Activated CD8-positive, alpha-beta memory T cell treated with anti-CD3 and anti-CD28 coated beads for 4 hours (primary cell): Measurements from ENCODE around the gene TEAD4.
A peak's percentile ranks its signal among the peaks of the same experiment; 100 is the strongest.

Experiments used
- DNase-seq, 2 donors: peaks; one replicate each; pipeline ENCODE4 v3.0.0-alpha.2; 2020; ENCODE audit warnings: low read depth in 2 of 2

TEAD4 gene

DNA sequence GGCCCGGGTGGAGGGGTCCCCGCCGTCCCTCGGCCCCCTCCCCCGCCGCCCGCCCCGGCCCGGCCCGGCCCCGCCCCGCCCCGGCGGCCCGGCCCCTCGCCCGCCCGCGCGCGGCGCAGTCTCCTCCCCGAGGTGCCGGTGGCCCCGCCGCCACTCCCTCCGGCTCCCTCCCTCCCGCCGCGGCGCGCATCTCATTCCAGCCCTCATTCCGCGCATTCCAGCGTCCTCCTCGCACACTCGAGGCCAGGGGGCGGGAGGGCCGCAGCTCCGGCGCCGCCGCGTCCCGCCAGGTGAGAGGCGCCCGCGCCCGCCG is at the start of gene TEAD4:
TSS of gene TEAD4 (plus strand) at position 206 of the 313 bp plus-strand sequence.
- DNase-seq: no peak

DNA sequence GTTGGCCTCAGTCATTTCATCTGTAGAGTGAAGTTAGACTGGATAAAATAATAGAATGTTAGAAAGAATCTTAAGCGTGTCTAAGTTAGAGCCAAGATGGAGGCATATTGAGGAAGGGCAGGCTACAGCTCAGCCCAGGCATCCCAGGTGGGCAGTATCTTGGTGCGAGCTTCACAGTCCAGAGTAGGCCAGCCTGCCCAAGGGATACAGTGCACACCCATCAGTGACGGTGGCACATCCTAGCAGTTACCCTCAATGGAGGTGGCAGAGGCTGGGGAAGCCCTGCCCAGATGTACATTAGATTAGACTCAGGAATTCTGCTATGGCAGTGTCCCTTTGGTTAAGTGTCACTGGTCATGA is 47.0 kb upstream of the TEAD4 start:
- DNase-seq: no peak

DNA sequence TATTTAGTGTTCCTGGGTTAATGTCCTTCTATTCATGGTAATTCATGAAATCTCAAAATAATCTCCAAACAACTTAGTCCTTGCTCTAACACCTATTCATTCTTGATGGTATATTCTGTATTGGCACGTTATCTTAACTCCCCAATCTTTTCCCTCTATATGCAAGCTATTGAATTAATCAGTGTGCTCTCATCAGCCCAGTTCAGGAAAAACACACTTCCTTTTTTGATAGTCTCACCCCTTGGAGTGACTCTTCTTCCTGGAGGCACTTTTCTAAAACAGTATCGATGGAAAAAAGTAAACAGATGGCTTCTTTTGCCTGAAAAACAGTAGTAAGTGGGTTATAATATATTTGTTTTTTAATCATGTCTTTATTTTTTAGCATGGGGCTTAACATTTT is 39.9 kb upstream of the TEAD4 start:
- no peak for DNase-seq

DNA sequence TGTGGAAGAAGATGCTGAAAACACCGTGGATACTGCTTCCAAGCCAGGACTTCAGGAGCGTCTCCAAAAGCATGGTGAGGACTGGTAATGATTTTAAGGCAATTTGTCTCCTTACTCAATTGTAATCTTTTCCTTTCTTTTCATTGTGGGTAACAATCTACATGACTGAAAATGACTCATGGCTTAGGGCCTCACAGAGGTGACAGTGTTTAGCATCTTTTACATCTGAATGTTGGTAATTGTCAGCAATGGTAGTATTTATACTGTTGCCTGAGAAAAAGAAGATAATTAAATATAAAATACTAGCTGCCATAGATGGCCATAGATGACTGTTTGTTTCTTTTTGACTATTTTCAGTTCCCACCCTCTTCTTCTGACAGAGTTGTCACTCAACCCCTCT is 36.9 kb upstream of the TEAD4 start:
- DNase-seq: no peak

DNA sequence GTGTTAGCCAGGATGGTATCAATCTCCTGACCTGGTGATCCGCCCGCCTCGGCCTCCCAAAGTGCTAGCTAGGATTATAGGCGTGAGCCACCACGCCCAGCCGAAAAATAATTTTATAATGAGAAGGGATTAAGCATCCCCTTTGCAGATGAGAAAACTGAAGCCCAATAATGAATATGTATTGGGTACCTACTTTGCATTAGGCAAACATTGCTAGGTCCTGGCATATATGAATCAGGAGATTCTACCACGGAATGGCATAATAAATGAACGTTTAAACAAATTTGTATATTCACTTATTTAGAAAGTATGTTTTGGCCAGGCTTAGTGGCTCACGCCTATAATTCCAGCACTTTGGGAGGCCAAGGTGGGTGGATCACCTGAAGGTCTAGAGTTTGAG is 36.1 kb upstream of the TEAD4 start:
- DNase-seq: no peak

DNA sequence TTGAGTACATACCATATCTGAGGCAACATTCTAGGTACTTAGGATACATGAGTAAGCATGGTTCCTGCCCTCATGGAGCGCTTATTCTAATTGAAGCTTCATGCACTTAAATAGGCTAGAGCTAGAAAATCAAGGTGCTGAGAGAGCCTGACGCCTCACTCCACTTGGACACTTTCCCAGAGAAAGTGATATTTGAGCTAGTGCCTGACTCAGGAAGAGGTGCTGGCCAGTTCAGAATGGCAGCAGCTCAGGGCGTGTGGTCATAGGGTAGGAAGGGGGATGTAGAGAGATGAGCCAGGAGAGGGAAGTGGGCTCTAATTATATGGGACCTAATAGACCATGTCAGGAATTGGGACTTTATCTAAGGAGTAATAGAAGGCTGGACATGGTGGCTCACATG is 35.2 kb upstream of the TEAD4 start:
- no peak for DNase-seq

DNA sequence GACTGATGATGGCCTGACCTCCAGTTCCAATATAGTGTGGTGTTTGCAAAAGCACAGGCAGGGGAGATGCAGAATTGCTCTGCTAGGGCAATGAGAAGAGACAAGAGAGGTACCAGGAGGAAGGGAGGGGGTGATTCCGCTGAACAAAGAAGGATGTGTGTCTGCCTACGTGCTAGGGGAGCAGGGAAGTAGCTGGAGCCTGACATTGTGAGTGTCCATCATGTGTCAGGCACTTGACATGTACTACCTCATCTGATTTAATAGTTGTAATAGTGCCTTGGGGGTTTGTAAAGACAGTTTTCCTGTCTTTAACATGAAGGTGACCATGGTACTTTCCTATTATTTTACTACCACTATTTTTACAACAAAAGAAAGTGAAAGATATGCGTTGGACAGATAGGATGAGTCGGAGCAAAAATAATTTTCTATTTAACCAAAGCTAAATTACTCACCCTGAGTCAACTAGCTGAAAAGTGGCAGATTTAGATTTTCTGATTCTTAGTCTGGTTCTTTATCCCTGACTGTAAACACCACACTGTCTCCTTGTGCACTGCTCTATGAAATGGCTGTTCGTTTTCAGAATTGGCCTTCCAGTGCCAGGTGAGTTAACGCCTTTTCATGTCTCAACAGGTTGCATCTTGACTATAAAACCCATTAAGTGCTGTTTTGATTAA is 33.7 kb upstream of the TEAD4 start:
- no peak for DNase-seq

DNA sequence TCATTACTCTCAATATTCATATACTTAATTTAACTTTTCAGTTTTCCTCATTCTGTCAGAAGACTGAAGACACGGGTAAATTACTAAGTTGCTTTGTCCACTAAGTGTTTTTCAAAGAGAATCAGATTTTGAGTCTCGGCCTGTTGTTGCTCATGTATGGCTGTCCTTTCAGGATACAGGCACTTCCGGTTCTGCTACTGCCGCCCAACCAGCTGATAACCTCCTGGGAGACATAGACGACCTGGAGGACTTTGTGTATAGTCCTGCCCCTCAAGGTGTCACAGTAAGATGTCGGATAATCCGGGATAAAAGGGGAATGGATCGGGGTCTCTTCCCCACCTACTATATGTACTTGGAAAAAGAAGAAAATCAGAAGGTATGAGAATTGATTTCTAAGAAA is 28.3 kb upstream of the TEAD4 start:
- DNase-seq: no peak

DNA sequence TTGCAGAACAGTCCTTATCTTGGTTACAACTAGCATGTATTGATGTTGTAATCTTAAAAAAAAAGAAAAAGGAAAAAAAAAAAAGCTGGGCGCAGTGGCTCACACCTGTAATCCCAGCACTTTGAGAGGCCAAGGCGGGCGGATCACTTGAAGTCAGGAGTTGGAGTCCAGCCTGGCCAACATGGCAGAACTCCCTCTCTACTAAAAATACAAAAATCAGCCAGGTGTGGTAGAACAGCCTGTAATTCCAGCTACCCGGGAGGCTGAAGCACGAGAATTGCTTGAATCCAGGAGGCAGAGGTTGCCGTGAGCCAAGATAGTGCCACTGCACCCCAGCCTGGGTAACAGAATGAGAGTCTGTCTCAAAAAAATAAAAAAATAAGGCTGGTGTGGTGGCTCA is 25.6 kb upstream of the TEAD4 start:
- DNase-seq: no peak

DNA sequence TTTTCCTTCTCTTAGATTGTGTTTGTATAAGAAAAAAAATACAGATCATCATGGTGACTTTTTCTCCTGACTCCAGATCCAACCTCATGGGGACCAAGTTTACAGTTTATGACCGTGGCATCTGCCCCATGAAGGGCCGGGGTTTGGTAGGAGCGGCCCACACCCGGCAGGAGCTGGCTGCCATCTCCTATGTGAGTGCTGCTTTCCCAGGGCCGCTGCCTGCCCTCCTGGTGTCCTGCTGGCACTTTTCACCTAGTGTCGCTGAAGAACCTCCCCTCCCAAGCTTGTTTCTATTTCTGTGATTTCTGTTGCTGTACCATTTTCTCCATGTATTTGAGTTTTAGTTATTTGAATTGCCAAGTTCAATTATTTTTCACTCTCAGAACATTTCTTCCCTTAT is 24.8 kb upstream of the TEAD4 start:
- DNase-seq: no peak

DNA sequence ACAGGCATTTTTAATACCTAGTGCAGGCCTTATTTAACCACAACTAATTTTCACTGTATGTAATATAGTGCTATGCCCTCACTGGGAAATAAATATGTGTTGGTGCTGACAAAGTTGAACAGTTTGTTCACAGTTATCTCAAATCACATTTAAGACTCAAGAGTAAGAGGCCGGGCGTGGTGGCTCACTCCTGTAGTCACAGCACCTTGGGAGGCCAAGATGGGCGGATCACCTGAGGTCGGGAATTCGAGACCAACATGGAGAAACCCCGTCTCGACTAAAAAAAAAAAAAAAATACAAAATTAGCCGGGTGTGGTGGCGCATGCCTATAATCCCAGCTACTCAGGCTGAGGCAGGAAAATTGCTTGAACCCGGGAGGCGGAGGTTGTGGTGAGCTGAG is 22.9 kb upstream of the TEAD4 start:
- DNase-seq: no peak

DNA sequence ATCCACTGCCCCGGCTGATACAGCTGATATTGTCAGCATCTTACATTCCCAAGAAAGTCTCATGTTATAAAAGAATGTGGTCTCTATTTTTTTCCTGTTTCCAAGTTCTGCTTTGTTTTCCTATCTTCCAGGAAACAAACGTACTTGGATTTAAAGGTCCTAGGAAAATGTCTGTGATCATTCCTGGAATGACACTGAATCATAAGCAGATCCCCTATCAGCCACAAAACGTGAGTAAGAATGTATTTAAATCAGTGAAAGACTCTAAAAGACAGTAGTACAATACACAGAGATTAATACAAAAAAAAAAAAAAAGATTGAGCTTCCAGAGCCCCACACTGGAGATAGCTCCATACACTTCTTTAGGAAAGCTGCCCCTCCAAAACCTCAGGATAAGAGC is 21.7 kb upstream of the TEAD4 start:
- no peak for DNase-seq

DNA sequence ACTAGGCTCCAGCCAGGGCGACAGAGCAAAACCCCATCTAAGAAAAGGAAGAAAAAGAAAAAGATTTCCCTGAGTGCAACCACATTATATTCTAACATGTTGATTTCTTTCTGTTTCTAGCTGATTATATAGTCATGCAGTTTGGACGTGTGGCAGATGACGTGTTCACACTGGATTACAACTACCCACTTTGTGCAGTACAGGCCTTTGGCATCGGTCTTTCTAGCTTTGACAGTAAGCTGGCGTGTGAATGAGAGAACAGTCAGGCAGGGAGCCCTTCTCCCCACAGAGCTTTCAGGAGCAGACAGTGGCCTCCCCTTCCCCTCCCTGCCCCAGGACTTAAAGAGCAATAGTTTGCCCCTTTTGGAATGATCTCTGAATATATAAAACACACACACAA is 20.0 kb upstream of the TEAD4 start:
- no peak for DNase-seq

DNA sequence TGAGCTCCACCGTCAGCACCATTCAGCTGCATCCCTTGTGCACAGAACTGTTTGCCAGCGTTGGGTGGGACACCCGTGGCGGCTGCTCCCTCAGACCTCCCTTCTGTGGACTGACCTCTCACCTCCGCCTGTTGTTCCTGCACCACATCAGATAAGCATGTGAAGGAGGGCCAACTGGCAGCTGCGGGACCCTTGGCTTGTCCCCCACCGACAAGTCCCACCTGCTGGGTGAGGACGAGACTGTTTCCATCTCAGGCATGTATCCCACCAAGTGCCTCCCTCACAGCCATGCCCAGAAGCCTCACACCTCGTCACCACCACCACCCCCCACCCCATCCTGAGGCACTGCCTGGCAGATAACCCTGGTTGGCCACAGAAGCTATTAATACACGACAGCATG is 18.6 kb upstream of the TEAD4 start:
- DNase-seq: no peak

DNA sequence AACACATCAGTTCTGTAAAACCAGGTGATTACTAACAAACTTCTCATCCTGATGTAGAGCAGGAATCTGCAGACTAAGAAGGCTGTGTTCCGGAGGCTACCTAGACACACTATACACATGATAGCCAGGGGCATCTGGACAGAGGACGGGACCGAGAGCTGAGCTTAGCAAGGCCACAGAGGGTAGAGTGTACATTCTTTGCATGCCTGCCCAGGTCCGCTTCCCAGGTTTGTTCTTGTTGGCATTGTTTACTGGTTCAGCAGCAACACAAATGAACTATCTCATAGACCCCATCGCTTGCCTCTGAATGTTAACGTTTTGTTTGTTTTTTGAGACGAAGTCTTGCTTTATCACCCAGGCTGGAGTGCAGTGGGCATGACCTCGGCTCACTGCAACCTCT is 17.7 kb upstream of the TEAD4 start:
- DNase-seq: no peak

DNA sequence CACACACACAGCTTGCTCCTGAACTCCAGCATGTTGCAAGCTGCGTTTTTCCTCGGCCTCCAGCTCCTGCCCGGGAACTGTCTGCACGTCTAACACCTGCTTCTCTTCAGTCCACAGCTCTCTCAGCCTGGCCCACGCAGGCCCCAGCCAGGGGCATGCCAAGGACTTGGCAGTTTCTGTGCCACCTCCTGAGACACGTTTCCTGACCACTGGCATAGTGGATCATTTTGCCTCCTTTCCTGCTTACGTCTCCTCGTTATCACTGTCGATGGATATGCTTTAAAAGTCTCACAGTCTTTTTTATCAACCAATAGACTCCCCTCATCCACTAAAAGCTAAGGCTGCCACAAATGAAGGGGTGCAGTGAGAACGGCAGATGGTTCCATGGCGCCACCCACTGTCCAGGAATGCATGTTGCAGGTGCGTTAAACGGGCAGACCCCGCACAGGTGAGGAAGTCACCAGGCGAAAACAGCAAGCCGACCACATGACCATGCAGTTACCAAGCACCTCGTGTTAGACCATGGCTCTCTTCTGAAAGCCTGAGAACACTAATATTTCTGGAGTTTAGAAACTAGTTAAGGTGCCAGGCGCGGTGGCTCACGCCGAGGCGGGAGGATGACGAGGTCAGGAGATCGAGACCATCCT is 14.7 kb upstream of the TEAD4 start:
- DNase-seq: peak; percentile 4 to 5

DNA sequence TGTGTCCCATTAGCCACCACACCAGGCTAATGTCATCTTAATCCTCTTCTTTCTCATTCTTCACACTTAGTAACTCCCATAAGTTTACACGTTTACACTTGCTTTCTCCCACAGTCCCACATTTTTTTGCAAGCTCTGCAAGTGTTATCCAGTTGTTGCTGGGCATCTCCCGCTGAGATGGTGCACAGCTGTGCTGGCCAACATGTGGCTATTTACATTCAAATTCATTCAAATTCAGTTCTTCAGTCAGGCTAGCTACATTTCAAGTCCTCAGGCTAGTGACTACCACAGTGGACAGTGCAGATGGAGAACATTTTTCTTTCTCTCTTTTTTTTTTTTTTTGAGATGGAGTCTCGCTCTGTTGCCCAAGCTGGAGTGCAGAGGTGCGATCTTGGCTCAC is 9.8 kb upstream of the TEAD4 start:
- DNase-seq: no peak

DNA sequence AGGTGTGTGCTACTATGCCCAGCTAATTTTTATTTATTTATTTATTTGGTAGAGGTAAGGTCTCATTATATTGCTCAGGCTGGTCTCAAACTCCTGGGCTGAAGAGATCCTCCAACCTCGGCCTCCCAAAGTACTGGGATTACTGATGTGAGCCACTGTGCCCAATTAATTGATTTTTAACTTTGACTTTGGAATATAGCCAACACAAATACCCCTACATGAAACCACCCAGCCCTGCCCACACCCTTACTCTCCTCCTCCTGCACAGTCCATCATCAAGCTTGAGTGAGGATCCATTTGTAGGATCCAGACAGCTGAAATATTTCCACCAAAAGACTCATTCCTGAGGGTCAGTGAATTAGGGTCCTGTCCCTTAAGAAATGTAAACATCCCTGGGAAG is 3.3 kb upstream of the TEAD4 start:
- DNase-seq: no peak

DNA sequence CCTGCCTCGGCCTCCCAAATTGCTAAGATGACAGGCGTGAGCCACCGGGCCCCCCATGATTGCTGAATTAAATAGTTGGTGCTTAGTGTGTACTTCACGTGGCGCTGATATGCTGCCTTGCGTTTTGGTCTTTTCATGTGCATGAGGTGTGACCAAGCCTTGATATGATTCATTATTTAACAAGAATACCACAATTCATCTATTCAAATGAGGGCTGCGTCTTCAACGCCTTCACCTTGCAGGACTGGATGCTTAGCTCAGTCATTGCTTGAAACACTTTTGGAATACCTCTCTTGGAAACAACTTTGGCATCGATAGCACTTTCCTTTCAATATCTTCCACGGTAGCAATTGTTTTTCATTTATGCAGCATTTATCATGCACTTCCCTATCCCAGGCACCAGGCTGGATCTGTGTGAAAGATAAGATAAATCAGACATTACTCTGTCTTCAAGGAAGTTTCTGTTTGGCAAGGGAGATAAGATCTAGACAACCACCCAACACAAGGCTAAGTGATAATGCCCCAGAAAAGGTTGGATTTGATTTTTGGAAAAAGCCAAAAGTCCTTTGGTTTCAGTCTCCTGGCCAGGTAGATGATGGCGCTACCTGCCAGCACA is 1.3 kb upstream of the TEAD4 start:
- no peak for DNase-seq

DNA sequence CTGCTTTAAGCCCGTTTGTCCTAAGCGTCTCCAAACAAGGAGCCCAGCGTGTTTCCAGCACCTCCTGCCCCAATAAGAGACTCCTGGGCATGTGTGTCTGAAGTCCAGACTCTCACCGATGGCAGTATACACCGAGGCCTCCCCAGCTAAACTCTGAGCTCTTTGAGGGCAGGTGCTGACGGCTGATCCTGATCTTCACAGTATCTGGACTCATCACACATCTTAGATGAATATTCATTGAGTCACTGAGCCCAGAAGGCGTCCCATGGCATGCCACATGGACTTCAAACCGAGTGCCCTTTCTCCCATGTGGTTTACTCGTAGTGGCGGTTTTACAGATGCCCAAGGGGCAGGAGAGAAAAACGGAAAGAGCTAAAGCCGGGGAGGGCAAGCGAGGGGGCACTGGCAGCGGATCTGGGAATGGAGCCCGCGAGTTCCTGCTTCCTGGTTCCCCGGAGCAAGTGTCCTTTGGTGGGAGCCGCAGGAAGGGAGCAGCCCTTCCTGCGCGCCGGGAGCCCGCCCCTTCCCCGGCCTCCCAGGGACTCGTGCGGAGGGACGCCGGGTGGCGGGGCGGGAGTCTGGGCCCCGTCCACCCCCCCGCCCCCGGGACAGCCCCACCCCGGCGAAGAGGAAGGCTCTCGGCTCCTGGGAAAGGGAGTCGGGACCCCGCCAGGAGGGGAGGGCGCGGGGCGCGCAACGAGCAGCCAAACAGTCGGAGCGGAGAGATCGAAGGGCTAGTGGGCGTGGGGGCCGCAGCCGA is 585 bp upstream of the TEAD4 start:
- DNase-seq: no peak

DNA sequence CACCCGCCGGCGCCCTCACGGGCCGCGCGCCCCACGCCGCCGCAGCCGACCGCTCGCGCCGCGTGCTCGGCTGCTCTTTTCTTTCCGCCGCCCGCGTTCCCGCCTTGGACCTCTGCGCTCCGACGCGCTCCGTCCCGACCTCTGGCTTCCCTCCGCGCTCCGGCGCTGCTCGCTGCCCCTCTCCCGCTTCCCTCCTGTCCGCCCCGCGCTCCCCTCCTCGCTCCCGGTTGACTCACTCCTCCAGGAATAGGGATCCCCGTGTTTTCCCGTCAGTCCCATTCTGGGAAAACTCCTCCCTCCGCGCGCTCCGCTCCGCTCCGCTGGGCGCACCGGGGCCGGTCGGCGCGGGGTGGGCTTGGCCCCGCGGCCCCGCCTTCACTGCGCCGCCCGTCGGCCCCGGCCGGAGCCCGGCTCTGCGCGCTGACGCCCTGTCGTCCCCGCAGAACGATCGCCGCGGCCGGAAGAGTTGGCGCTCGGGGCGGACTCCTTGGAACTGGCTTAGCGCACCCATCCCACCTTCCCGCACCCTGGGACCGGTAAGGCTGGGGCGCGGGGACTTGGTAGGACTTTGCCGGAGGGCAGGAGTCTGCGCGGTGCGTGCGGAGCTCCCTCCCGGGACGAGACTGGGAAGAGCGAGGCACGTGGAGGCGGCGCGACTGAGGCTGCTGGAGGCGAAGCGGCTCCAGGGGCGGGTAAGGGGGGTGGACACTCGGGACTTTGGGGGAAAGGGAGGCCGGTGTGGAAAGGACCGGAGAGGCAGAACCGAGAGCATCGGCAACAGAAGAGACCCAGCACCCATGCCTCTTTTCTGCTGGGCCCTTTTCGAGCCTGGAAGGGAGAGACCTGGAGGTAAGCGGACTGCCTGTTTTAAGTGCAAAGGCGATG is 550 bp downstream of the TEAD4 start:
- DNase-seq: no peak

DNA sequence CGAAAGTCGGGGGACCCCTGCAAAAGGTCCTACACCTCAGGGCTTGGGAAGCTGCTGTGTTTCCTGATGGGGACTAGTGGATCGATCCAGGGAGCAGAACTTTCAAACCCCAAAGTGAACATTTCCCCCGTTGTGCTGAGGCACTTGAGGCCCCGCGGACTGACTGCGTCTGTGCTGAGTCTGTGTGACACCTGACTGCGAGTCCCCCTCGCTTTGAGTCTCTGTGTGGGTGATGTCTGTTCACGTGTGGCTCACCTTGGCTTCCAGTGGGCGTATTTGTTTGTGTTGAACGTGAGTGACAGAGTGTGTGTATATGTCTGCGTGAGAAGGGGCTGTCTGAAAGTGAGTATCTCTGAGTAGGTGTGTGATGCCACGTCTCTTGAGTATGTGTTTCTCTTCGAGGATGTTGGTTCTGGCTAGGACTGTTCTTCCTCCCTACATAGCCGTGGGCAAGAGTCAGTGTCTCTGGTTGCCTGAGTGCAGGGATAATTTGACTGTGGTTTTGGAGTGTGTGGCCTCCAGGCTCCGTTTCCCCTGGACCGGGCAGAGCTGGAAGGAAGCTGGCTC is 1.3 kb downstream of the TEAD4 start:
- DNase-seq: no peak
